K562 treated with DMSO at 1 percent for 24 hours (cell line): ENCODE results near the gene RARA. TPM values are rescaled to one million over a fixed set of nuclear protein-coding genes. Genes with fewer than 3 reads are reported as not detected.

Source experiments
- total RNA-seq: library from RNA; unstranded; fragments of 300-600 nt; gene quantifications from 2 replicates; pipeline ENCODE4 v1.2.3, GENCODE V29; 2022; ENCODE audit warnings: low read depth; ENCODE audit not compliant: insufficient read depth

Gene RARA
- 21.7 and 23.4 TPM in 2 replicates for total RNA-seq

DNA sequence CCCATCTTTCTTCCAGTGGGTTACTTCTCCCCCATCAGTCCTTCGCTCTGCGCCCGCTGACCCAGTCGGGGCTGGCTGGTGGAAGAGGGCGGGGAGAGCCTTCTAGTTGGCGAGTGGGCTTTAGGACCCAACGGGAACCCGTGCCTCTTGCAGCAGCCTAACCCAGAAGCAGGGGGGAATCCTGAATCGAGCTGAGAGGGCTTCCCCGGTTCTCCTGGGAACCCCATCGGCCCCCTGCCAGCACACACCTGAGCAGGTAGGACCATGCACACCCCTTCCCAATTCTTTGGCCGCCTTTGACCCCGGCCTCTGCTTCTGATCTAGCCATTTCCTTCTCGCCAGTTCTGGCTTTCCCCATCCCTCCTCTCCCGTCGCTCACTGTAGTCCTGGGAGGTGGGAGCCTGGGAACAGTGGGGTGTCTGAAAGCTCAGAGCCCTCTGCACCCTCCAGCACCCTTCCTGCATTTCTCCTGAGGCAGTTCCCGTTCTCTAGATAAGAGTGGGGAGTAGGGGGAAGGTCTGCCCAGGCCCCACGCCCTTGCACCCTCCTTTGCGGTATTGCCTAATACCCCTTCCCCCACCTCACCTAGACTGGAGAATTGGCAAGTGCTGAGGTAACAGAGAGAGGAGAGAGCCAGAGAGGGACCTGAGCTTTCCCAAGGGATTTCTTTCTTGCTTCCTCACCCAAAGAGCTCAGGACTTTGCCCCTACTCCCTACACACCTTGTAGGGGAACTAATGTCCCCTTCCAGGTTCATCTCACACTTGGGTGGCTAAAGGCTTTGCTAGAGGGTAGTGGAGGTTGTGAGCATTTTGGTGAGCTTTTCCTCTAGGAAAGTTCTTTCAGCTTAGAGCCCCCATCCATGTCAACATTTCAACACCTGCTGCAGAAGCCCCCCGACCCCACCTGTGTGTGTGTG, at the start of gene RARA:
Gene RARA, plus strand, starts transcription at position 150 of the 918 bp plus-strand sequence. CDS start 22,039 bp downstream, outside the sequence.

GRCh38 chr17:40287494-40288369, 21.2 kb upstream of the RARA start, which contains the start of gene CDC6:
CDC6 (plus strand) TSS chr17:40287879; CDS start chr17:40289421, 1,542 bp downstream.

DNA sequence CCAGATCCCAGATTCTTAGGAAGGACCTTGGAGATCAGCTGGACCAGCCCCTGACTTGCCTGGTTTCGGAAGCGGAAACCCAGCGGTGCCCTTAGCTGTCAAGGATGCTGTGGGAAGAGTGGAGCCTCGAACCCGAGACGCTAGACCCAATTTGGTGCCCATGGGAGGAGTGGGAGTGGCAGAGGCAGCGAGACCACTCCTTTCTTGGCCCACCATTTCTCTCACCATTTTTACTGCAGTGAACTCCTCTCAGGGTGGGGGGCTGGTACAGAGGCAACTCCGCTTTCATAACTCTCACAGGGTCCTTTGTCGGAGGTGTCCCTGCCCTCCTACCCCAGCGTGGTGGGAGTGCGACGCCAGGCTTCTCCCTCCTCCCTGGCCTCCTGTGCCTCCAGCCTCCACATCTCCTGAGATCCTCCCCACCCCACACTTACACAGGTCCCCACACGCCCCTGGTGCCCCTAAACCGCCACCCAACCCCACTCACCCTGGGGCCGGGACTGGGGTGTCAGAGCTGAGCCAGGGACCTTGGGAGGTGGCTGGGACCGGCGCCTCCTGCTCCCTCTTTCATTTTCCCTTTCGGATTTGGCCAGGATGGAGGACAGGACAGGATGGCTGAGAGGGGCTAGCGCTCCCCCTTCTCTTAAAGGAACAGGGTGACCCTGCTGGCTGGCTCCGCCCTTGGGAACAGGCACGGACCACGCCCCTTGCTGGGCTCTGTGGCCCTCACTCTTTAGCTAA, 55.3 kb downstream of the RARA start, which contains the start of gene GJD3:
Gene GJD3, minus strand, starts transcription at position 617 of the 741 bp plus-strand sequence. CDS start 922 bp downstream, outside the sequence.

Other genes with a start within 250 kb of the RARA start
- 21.8 and 22.5 TPM in 2 replicates for gene THRA, start 246.2 kb upstream of the RARA start, total RNA-seq
- gene NR1D1, start 208.6 kb upstream of the RARA start, total RNA-seq: 5.0 and 5.3 TPM in 2 replicates
- 33.4 and 35.6 TPM in 2 replicates for gene MSL1, start 187.2 kb upstream of the RARA start, total RNA-seq
- 38.5 and 40.2 TPM in 2 replicates for gene CASC3, start 168.6 kb upstream of the RARA start, total RNA-seq
- gene RAPGEFL1, start 131.7 kb upstream of the RARA start, total RNA-seq: 2.4 and 2.6 TPM in 2 replicates
- gene WIPF2, start 89.9 kb upstream of the RARA start, total RNA-seq: 11.5 and 15.5 TPM in 2 replicates
- gene CDC6, start 21.3 kb upstream of the RARA start, total RNA-seq: 52.7 and 55.4 TPM in 2 replicates
- 32.7 and 34.1 TPM in 2 replicates for gene GJD3, start 55.6 kb downstream of the RARA start, total RNA-seq
- 150 and 192 TPM in 2 replicates for gene TOP2A, start 108.7 kb downstream of the RARA start, total RNA-seq
- 95.4 and 111 TPM in 2 replicates for gene IGFBP4, start 134.3 kb downstream of the RARA start, total RNA-seq
- gene TNS4, start 192.4 kb downstream of the RARA start, total RNA-seq: not detected in 2 replicates